Hematopoietic multipotent progenitor cell treated with erythropoietin and hydrocortisone succinate and interleukin-3 and kit ligand, for 6 days (in vitro differentiated cells): ENCODE results near the gene MGLL.

ENCODE experiments used
- DNase-seq: peaks from one replicate; pipeline ENCODE4 v3.0.0-alpha.2; 2015

The MGLL gene

DNA sequence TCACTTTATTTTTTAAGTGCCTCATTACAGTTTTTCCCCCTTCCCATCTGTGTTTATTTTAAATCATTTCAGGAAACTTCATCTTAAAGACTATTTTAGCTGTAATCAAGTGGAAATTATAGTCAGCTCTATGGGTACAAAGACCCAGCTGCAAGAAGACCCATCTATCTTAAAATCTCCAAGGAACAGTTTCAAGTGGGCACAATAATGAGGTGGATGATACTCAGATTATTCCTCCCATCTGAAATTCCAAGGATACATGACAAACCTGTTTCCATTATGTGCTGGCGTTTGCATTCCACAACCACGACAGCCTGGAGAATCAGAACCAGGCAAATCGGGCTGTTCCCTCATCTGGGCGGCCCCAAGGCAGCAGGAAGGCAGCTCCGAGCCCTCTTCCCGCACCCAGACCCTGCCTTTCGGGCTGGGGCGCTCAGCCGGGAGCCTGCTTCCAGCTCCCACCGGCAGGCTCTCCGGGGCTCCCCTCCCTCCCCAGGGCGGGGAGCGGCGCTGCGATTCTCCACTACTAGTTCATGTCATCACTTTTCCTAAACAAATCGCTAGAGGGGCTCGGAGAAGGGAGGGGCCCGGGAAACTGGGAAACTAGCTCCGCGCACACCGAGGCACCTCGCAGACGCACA, at the start of gene MGLL:
Gene MGLL (minus strand): TSS at position 475 of the 641 bp plus-strand sequence. CDS start 197 bp downstream, at position 278.
- peak; percentile 49 for DNase-seq

DNA sequence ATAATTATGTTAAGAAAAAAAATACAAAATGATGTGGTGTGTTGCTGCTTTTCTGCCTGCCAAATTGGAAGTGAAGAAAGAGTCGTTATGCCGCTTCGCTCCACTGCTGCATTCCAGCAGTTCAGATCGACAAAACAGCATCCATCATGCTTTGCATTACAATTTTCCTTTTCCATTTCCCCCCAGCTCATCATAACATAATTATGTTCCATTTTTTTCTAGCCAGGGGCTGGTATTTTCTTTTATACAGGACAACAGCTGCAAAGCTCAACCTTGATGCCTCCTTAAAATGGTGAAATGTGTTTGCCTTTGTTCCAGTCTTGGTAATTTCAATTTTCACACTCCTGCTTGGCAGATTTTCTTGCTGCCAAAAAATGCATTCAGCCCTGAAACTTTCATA, 47.8 kb upstream of the MGLL start:
- DNase-seq, result no peak

DNA sequence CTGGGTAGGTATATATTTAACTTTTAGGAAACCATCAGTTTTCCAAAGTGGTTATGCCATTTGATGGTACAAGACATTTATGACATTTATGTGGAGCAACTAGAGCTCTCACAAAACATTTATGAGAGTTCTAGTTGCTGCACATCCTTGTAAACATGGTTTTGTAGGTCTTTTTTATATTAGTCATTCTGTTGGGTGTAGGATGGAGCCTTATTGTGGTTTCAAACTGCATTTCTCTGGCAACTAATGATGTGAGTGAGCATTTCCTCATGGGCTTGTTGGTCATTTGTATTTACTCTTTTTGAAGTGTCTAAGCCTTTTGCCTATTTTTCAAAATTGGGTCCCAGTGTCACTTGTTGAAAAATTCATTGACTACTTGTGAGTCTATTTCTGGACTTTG, 45.7 kb upstream of the MGLL start:
- no peak for DNase-seq

DNA sequence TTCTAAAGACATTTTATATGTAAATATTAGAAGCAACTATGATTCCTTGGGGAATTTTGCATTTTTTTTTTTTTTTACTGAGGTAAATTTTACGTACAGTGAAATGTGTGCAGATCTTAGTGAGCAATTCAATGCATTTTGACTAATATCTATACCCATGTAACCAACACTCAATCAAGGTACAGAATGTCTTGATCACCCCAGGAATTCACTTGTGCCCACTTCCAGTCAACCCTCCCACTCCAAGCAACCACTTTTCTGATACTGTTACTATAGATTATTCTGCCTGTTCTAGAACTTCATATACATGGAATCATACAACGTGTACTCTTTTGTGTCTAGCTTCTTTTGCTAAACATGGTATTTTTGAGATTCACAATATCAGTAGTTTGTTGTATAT, 45.1 kb upstream of the MGLL start:
- DNase-seq, result no peak

DNA sequence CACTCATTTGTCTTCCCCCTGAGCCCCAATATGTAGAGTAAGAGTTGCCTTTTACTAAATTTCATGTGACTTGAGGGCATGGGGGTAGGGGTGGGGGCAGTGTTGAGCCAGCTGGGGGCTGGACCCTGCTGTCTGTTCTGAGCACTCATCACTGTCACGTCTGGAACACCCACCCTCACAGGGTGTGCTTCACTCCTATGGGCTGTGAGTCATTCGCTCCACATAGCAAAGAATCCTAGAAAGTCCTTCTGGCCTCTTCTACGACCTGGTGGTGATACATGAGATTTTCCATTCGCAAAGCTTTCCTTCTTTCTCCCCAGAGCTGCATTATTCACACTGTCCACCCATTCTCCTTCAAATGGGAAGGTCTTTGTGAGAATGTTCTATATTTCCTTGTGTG, 43.6 kb upstream of the MGLL start:
- DNase-seq, result peak; percentile 28

DNA sequence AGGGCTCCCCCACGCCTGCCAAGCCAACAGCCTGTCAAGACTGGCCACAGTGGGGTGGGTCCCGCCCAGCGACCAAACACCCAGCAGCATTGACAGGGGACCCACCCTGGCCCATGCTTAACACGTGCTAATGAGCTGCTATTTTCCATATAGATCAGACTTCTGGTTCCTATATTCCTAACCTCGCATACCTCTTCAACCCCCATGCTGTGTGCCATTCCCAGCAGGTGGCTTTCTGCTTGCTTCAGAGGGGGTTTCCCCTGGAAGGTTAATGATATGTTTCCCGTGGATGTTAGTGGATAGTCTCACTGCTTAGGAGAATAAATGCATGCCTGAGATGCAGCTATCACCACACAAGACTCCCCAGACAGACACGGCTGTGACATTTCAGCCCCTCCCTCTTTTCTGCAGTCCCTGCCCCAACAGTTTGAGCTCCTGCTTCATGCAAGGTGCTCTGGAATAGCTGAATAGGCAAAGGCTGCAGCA, 37.9 kb upstream of the MGLL start:
- DNase-seq, result peak; percentile 92

DNA sequence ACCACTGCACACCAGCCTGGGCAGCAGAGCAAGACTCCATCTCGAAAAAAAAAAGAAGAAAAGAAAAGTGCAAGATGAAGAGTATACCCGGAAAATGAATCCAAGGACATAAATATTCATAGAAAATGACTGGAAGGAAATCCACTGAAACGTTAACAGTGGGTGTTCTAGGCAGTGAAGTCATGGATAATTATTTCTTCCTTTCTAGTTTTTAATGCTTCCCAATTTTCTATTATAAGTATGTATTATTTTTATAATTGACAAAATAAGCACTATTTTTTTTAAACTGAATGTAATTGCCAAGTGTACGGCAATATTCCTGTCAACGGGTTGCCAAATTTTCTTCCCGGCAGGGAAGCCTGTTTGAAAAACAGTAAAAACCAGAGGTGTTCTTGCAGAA, 37.4 kb upstream of the MGLL start:
- no peak for DNase-seq

DNA sequence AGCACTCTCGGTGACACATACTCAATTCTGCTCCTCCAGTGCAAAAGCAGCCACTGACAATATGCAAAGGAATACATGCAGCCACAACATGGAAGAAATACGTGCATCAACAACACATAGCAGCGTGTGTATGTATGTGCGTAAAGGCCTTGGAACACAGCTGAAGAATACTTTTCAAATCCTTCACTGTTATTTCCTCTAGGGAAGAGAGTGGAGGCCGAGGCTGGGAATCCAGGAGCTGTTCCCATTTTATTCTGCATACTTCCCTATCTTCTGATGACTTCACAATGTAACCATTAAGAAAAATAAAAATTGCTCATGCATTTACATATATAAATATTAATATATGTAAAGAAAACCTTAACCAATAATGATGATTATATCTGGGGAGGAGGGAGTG, 36.6 kb upstream of the MGLL start:
- DNase-seq, result no peak

DNA sequence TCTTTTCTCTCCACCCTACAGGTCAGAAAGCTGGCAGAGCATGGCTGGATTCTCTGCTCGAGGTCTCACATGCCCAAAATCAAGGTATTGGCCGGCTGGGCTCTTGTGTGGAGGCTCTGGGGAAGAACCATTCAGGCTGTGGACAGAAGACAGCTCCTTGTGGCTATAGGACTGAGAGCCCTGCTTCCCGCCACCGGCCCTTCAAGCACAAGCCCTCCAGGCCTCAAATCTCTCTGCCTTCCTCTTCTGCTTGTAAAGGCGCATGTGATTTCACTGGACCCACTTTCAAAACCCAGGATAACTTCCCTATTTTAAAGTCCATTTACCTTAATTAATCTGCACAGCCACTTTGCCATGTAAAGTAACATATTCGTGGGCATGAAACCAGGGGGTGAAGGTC, 36.2 kb upstream of the MGLL start:
- DNase-seq, result no peak

DNA sequence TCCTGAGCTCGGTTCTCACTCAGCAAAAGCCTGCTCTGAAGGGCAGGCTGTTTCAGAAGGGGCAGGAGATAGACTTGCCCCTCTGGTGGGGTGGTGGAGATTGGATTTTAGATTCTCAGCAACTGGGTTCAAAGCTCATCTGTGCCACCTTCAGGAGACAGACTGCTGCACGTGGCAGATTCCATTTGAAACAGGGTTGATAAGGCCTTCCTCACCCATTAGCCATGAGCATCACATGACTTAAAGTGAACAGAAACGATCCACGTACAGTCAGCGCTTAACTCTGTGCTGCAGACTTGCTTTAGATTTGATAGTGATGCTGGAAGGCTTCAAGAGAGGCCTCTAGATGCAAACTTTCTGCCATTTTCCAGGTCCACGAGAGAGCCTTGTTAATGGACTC, 35.0 kb upstream of the MGLL start:
- DNase-seq, result peak; percentile 68

DNA sequence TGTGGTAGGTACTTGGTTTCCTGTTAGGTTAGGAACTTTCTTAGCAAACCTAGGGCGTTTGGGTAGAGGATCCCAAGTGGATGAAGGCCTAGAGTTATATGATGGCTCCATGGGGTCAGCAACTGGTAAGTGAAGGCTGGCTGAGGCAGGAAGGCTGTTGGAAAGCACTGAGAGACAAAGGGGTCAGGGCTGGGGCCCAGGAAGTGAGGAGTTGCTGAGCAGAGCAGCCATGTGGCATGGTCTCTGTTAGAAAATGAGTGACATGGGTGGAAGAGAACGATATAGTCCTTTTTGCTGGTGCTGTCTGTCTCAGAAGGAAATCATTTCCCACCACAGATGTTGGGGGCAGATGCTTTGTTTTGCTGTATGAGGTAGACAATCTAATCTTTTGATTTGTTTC, 34.5 kb upstream of the MGLL start:
- DNase-seq, result no peak

DNA sequence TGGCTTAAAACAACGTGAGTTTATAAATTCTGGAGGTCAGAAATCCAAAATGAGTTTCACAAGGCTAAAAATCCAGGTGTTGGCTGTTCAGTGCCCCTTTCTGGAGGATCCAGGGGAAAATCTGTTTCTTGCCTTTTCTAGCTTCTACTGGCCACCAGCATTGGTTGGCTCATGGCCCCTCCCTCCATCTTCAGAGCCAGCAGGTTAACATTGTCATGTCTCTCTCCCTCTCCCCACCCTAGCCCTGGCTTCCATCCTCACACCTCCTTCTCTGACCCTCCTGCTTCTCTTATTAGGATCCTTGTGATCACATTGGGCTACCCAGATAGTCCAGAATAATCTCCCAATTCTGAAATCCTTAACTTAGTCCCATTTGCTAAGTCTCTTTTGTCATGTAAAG, 32.9 kb upstream of the MGLL start:
- DNase-seq, result no peak

DNA sequence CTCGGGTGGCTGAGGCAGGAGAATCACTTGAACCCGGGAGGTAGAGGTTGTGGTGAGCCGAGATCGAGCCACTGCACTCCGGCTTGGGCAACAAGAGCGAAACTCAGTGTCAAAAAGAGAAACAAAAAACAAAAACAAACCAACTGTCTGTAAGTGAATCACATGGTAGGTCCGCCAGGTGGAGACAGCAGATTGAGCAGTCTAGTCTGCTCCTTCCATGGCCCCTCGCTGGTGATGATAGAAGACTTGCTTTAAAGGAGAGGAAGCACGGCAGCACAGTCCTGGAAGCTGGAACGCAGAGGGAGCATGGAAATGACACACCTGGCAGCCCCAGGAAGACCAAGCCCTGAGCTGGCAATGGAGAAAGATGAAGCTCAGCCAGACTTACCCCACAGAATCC, 31.4 kb upstream of the MGLL start:
- DNase-seq, result peak; percentile 32

DNA sequence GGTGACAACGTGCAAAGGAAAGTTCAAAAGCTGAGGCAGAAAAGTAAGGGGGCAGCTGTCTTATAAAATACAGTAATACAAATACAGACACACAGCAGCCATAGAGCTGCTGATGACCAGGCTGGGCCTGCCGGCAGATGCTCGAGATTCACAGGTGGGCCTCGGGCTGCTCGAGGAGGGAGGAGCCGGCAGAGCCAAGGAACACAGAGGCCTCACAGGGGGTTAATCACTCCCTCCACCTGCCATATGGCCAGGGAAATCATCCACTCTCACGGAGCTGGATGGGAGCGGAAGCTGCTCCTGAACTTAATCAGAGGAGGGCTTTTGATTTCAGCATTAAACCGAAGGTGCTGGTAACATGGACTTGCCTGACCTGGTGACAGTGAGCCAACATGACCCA, 29.6 kb upstream of the MGLL start:
- DNase-seq, result no peak

DNA sequence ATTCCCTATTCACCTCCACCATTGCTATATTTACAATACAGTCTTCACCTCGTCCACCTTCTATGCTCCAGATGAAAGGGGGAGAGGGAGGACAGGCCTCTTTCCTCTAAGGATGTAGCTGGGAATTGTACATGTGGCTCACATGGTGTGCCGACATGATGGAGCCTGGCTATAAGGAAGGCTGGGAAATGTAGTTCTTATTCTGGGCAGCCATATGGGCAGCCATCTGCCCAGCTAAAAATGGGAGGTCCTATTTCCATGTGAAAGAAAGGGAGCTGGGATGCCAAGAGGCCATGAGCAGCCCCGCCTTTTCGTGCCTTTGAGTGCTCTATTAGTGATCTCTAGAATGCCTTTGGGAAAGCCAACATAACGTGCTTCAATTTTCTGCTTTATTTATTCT, 27.1 kb upstream of the MGLL start:
- no peak for DNase-seq

DNA sequence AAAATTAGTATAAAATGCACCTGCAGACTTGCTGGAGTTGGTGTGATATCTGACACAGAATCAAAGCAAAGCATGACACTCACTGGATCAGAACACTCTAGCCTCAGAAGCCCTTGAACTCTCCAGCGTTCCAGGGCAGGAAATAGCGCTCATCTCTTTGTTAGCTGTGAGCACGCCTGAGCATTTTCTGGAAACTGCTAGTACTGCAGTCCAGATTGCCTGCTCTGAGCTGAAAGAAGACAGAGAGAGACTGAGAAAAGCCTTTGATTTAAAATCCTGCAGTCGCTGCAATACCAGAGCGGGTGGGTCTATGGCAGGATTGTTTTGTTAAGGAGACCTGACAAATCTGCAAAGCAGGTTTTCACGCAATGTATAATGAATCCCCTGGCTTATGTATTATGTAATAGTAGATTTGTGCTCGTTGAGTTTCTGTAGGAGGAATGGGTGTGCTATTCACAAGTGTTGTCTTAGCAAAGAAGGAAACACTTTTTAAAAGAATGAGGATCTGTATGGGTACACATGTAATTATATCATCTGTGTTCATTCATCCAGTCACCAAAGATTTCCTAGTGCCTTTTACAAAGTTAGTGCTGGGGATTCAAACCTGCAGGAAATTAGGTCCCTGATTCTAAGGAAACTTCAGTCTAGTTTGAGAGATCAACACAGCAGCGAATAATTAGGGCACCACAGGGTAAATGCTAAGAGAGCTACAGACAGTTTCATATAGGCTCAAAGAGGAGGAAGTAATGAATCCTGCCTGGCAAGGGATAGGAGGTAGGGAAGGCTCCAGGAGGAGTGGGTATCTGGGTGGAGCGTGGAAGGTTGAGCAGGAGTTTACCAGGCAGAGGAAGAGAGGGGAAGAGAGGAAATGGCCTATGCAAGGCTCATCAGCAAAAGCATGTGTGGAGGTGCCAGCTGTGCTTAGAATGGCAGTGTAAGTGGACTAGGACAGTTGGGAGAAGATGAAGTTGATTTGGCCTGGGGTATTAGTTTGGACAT, 26.1 kb upstream of the MGLL start:
- DNase-seq, result no peak

DNA sequence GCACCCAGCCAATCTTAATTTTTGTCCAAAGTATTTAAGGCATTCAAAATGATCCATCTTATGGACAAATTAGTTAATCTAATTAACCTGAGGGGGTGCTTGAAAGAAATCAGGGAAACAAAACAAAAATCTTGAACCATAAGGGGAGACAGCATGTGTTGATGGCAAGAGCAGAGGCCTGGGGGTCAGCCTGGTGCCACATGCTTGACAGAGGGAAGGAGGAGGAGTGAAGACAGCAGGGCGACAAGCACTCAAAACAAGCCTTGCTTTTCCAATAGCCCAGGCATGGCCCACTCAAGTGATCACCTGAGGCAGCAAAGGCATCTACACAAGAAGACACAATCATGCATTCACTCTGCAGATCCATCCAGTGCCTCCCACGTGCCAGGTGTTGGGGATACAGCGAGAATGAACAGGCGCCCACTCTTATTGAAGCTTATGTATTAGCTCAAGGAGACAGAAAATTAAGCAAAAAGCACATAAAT, 25.0 kb upstream of the MGLL start:
- DNase-seq, result no peak

DNA sequence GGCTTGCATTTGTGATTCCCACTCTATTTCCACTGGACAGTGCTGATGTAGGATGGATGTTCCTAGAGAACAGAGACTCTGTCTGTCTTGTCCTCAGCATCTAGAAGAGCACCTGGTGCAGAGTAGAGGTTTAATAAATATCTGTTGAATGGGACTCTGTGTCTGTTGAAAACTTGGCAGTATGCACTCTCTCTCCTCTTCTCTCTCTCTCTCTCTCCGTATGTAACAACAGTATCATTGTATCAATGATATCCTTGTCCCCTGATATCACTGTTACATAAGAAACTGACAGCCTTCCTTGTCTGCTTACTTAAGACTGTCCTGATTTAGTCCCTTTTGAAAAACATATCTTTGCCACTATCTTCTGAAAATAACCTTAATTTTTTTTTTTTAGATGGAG, 24.3 kb upstream of the MGLL start:
- no peak for DNase-seq

DNA sequence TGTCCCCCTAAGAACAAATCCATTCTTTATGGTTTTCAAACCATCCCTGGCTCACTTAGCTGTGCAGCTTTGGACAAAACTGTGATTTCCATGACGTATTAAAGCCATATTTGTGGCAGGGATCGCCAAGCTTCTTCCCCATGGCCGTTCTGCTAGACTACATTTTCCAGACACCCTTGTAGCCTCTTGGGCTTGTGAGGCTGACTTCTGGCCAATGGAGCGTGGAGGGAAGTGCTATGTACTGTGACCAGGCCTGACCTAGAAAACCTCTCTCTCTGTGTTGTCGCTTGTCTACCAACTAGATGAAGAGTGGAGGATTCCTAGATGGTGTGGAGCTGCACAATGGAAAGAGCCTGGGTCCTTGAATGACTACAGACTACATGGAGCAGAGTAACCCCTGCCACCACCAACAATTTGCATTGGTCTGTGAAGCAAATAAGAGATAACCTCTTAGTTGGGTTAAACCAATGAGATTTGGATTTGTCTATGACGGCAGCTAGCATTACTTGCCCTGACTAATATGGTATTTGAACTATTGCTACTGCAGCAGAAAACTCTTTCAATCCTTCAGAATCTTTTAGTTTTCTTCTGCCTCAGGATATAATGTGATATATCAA, 22.1 kb upstream of the MGLL start:
- DNase-seq, result no peak

DNA sequence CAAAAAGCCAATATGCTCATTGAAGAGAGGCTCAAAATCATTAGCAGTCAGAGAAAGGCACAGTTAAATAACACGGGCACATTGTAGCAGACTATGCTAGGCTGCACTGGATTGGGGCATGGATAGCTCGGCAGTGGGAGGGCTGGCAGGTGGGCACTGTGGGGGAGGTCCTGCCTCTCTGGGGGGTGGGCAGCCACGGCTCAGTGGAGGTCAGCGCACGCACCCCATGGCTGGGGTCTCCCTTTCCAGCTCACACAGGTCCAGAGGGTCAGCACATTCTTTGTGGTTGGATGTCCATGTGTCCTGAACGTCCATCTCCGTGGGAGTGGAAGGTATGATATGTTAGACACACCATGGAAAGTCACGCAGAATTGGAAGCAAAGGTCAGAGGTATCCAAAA, 18.4 kb upstream of the MGLL start:
- no peak for DNase-seq

DNA sequence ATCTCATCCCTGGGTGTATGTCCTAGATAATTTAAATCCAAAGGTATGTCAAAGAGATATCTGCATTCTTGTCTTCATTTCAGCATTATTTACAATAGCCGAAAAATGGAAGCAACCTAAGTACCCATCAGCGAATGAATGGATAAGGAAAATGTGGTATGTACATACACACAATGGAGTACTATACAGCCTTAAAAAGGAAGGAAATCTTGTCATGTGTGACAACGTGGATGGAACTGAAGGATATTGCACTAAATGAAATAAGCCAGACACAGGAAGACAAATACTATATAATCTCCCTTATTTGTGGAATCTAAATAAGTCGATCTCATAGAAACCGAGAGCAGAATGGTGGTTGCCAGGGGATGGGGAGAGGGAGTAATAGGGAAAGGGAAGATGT, 16.8 kb upstream of the MGLL start:
- no peak for DNase-seq

DNA sequence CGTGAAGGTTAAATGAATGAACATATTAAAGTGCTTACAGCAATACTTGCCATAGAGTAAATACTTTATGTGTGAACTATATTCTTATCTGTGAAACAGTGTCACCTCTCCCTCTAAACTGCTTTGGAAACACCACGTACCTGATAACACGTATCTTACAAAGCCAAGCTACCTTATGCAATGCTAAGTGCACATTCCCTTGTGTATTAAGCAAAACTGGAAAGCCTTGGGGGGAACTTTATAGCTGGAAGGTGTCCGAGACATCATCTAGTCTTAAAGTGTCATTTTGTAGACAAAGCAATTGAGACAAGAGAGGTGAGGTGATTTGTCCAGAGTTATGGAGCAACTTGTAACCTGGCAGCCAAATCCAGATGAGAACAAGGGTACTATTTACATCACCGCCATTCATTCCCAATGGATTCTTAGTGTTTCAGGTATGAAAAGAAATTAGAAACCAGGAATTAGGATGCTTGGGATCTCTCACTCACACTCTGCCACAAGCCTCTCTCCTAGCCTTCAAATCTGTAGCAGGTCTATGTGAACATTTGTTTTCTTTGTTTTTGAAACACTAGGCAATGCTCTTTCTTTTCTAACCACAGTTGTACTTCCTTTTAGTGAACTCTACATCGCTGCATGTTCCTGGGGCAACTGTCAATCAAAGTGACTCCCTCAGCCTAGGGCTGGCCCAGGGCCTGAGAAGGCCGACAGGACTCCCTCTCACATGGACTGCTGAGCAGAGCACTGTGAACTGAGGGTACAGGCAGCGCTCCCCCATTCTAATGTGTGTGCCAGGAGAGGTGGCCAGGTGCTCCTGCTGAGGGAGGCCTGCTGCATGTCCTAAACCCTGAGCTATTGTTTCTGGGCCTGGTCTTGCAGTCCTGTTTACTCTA, 13.9 kb upstream of the MGLL start:
- DNase-seq, result peak; percentile 37

DNA sequence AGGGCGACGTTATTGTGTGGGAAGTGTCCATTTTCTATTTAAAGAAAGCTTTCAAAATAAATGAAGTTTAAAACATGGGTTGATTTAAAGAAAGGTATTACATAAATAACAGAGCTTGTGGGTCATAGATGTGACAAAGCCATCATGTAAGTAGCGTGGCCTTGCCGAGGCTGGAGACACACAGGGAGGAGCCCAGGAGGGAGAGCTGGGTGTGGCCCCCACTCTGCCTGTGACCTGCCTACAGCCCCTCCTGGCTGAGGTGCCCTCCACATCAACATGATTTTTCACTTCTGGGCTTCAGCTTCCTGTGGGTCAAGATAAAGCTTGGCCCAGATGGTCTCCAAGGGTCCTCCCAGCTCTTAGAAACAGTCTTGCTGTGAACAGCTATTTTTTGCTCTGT, 12.5 kb upstream of the MGLL start:
- no peak for DNase-seq
